SU-DHL-6 (cell line): ENCODE measurements around the gene RAB4B.

Experiments used
- H2AFZ ChIP-seq: fragments of 200-600 bp; sonication (generic); 2 replicates; pipeline ENCODE4 v1.6.1; 2014; ENCODE audit warnings: low read depth, mild to moderate bottlenecking, moderate library complexity, mixed read lengths, antibody characterized with exemption, low read length; ENCODE audit not compliant: severe bottlenecking
- H3F3A ChIP-seq: fragments of 200-600 bp; shearing (Covaris generic); 2 replicates; pipeline ENCODE4 v1.6.0; 2016; ENCODE audit warnings: antibody characterized with exemption, mild to moderate bottlenecking; ENCODE audit not compliant: insufficient read depth
- H3K27ac ChIP-seq: fragments of 200-600 bp; sonication (generic); 2 replicates; pipeline ENCODE4 v1.5.1; 2016; ENCODE audit warnings: low read depth, mild to moderate bottlenecking, low read length, moderate library complexity, mixed read lengths
- H3K27me3 ChIP-seq: fragments of 200-600 bp; sonication (generic), shearing (Covaris generic); 2 replicates; pipeline ENCODE4 v1.6.0; 2014; ENCODE audit warnings: mild to moderate bottlenecking, low read length
- H3K36me3 ChIP-seq: fragments of 200-600 bp; sonication (generic); 2 replicates; pipeline ENCODE4 v1.6.1; 2014; ENCODE audit warnings: mild to moderate bottlenecking, low read length, mixed read lengths
- H3K4me2 ChIP-seq: fragments of 300-600, 200-600 bp; shearing (Covaris generic), sonication (generic); 2 replicates; pipeline ENCODE4 v1.6.0; 2014; ENCODE audit warnings: low read length, low read depth, mild to moderate bottlenecking; ENCODE audit not compliant: poor library complexity, severe bottlenecking
- H3K4me3 ChIP-seq: fragments of 200-600 bp; sonication (generic); 2 replicates; pipeline ENCODE4 v1.5.1; 2014; ENCODE audit warnings: antibody characterized with exemption, low read length, mild to moderate bottlenecking, mixed read lengths; ENCODE audit not compliant: insufficient read depth, poor library complexity, severe bottlenecking
- H3K79me2 ChIP-seq: fragments of 200-600 bp; sonication (generic); 2 replicates; pipeline ENCODE4 v1.6.1; 2014; ENCODE audit warnings: mild to moderate bottlenecking, low read length, moderate library complexity; ENCODE audit not compliant: insufficient read depth
- H3K9ac ChIP-seq: fragments of 200-600 bp; sonication (generic); 2 replicates; pipeline ENCODE4 v1.7.0; 2014; ENCODE audit warnings: mild to moderate bottlenecking, low read length
- H3K9me2 ChIP-seq: fragments of 200-600 bp; sonication (generic); replicated peaks from 2 replicates; pipeline ENCODE4 v1.6.1; 2014; ENCODE audit warnings: low read length; ENCODE audit not compliant: insufficient read depth
- H3K9me3 ChIP-seq: fragments of 200-600 bp; sonication (generic); 2 replicates; pipeline ENCODE4 v1.6.1; 2014; ENCODE audit warnings: low read length, mixed read lengths; ENCODE audit not compliant: insufficient read depth
- H4K20me1 ChIP-seq: fragments of 200-600 bp; sonication (generic); 2 replicates; pipeline ENCODE4 v1.6.1; 2014; ENCODE audit warnings: low read depth, mild to moderate bottlenecking, antibody characterized with exemption, low read length, moderate library complexity, mixed read lengths
- EZH2phosphoT487 ChIP-seq: fragments of 200-600 bp; sonication (generic), shearing (Covaris generic); conservative IDR thresholded peaks from 2 replicates; pipeline ENCODE4 v1.6.1; 2018; ENCODE audit warnings: mild to moderate bottlenecking, antibody characterized with exemption, low read length, moderate library complexity, mixed read lengths
- TF ChIP-seq, protein P1 (sequence below): fragments of 200-600 bp; sonication (generic); IDR thresholded peaks from one replicate; pipeline ENCODE4 v1.5.1; 2017; ENCODE audit warnings: antibody characterized with exemption, mild to moderate bottlenecking, low read length, moderate library complexity; ENCODE audit not compliant: insufficient read depth, poor library complexity, severe bottlenecking

RAB4B gene

DNA sequence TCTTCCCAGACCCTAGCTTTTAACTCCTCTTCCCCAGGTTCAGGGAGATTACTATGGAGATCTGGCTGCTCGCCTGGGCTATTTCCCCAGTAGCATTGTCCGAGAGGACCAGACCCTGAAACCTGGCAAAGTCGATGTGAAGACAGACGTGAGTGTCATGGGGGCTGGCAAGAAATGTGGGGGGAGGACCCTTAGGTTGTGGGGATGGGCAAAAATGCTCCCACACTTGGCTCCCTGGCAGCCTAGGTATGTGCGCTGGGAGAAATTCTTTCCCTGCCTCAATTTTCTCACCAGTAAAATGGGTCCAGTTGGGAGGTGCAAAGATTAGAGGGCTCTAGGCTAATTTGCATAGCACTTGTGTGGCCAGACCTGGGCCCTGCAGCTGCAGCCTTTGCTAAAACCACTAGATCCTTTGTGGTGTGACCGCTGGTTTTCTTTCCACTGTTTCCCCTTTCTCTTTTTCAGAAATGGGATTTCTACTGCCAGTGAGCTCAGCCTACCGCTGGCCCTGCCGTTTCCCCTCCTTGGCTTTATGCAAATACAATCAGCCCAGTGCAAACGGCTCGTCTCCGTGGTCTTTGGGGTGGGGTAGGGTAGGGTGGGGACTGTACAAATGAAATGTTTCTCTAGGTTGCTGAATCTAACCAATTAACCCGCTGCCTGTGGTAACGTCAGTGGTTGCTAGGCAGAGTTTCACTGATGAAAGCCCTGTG lies 959 bp upstream of the RAB4B start:
- Histone ChIP-seq H3K36me3 (no peaks in the 10 kb centered on the region), H3K27ac (peak overlapping the region; percentile 98), H3K79me2 (peaks cover 10% of the 10 kb centered on the region; the same call in 1 of the 2 replicates), H3K9me3 (no peaks in the 10 kb centered on the region), H4K20me1 (no peaks in the 10 kb centered on the region), H3F3A (peaks cover 18% of the 10 kb centered on the region), H3K9ac (peak overlapping the region; percentile 68), H3K4me2 (peak overlapping the region; percentile 96), H3K27me3 (no peaks in the 10 kb centered on the region), H3K9me2 (no peaks in the 10 kb centered on the region), H2AFZ (no peak overlapping the region), H3K4me3 (peak overlapping the region; percentile 56)
- TF ChIP-seq, protein P1, sequence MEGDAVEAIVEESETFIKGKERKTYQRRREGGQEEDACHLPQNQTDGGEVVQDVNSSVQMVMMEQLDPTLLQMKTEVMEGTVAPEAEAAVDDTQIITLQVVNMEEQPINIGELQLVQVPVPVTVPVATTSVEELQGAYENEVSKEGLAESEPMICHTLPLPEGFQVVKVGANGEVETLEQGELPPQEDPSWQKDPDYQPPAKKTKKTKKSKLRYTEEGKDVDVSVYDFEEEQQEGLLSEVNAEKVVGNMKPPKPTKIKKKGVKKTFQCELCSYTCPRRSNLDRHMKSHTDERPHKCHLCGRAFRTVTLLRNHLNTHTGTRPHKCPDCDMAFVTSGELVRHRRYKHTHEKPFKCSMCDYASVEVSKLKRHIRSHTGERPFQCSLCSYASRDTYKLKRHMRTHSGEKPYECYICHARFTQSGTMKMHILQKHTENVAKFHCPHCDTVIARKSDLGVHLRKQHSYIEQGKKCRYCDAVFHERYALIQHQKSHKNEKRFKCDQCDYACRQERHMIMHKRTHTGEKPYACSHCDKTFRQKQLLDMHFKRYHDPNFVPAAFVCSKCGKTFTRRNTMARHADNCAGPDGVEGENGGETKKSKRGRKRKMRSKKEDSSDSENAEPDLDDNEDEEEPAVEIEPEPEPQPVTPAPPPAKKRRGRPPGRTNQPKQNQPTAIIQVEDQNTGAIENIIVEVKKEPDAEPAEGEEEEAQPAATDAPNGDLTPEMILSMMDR: no peak
- no peak for TF ChIP-seq EZH2phosphoT487

DNA sequence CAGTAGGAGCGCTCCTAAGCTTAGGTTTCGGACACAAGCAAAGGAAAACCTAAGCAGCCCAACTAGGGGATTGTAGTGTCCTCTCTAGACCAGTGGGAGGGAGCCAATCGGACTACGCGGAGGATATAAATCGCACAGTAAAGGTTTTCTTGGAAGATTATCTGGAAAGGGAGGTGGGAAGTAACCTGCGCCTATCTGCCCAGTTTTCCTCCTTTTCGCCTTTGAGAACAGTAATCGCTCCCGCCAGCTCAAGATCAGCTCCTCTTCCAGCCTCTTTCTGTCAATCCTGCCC lies 456 bp upstream of the RAB4B start:
- Histone ChIP-seq H3K4me3 (peak overlapping the region; percentile 56), H2AFZ (no peak overlapping the region), H3K9me2 (no peaks in the 10 kb centered on the region), H3K27ac (peak overlapping the region; percentile 98), H3F3A (peaks cover 17% of the 10 kb centered on the region), H4K20me1 (no peaks in the 10 kb centered on the region), H3K9me3 (no peaks in the 10 kb centered on the region), H3K9ac (peak overlapping the region; percentile 68), H3K36me3 (no peaks in the 10 kb centered on the region), H3K4me2 (peak overlapping the region; percentile 96), H3K27me3 (no peaks in the 10 kb centered on the region), H3K79me2 (peaks cover 10% of the 10 kb centered on the region; the same call in 1 of the 2 replicates)
- TF ChIP-seq, protein P1: no peak
- TF ChIP-seq EZH2phosphoT487: no peak

DNA sequence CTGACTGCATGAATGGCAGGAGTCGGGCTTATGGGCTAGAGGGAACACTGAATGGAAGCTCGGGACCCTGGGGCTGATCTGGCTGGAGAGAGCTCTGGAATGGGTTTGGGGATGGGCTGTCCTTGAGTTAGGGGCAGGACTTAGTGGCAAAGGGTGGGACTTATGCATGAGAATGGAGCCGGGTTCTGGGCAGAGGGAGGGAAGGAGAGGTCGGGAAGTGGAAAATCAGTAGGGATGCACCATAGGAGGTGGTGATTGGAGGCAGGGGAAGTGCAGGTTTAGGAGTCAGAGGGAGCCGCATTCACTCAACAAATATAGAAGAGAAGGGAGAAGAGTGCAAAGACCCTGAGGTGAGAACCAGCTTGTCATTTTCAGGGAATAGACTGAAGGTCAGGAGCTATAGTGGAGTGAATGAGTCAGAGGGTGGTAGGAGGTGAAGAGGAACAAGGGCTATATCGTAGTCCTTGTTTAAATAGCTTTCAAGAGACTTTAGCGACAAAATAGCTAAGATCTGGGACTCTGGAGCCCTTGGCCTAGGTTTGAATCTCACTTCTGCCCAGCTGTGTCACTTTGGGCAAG lies 748 bp downstream of the RAB4B start:
- no peaks in the 10 kb centered on the region for H3K9me3 ChIP-seq
- H3K36me3 ChIP-seq: no peaks in the 10 kb centered on the region
- H2AFZ ChIP-seq: peak overlapping the region; percentile 60
- peaks cover 10% of the 10 kb centered on the region; the same call in 1 of the 2 replicates for H3K79me2 ChIP-seq
- no peaks in the 10 kb centered on the region for H3K27me3 ChIP-seq
- H3K9ac ChIP-seq: peak overlapping the region; percentile 68
- peak overlapping the region; percentile 75 for H3K4me2 ChIP-seq
- peaks cover 16% of the 10 kb centered on the region for H3F3A ChIP-seq
- H3K4me3 ChIP-seq: peak overlapping the region; percentile 68
- H3K9me2 ChIP-seq: no peaks in the 10 kb centered on the region
- H3K27ac ChIP-seq: peak overlapping the region; percentile 98
- no peak for TF ChIP-seq EZH2phosphoT487
- TF ChIP-seq, protein P1: no peak
- no peaks in the 10 kb centered on the region for H4K20me1 ChIP-seq
